Neural progenitor cell (in vitro differentiated cells): ENCODE measurements around the gene NHP2. TPM values are rescaled to one million over a fixed set of nuclear protein-coding genes. Genes with fewer than 3 reads are reported as not detected.

Experiments used
- DNase-seq: peaks from one replicate; pipeline ENCODE4 v3.0.0-alpha.2; 2016; ENCODE audit warnings: low spot score
- H2AFZ ChIP-seq: fragments of 200-600 bp; sonication (generic); replicated peaks from 2 replicates; pipeline ENCODE4 v1.6.1; 2016; ENCODE audit warnings: antibody characterized with exemption
- H3F3A ChIP-seq: fragments of 200-600 bp; sonication (generic); 2 replicates; pipeline ENCODE4 v1.6.1; 2016; ENCODE audit warnings: antibody characterized with exemption, low read depth
- H3K27ac ChIP-seq: fragments of 200-600 bp; sonication (generic); 2 replicates; pipeline ENCODE4 v1.5.1; 2016; ENCODE audit warnings: mild to moderate bottlenecking
- H3K27me3 ChIP-seq: fragments of 200-600 bp; sonication (generic); 2 replicates; pipeline ENCODE4 v1.6.1; 2016; ENCODE audit warnings: mild to moderate bottlenecking, moderate library complexity
- H3K36me3 ChIP-seq: fragments of 200-600 bp; sonication (generic); 2 replicates; pipeline ENCODE4 v1.5.1; 2016
- H3K4me1 ChIP-seq: fragments of 200-600 bp; sonication (generic); 2 replicates; pipeline ENCODE4 v1.6.1; 2016; ENCODE audit warnings: mixed run types
- H3K4me2 ChIP-seq: fragments of 200-600 bp; sonication (generic); 2 replicates; pipeline ENCODE4 v1.6.1; 2016
- H3K4me3 ChIP-seq: fragments of 200-600 bp; sonication (generic); 2 replicates; pipeline ENCODE4 v1.5.1; 2016
- H3K79me2 ChIP-seq: fragments of 200-600 bp; sonication (generic); 2 replicates; pipeline ENCODE4 v1.6.1; 2016; ENCODE audit warnings: low read depth
- H3K9ac ChIP-seq: fragments of 200-600 bp; sonication (generic); 2 replicates; pipeline ENCODE4 v1.6.1; 2016
- H3K9me3 ChIP-seq: fragments of 200-600 bp; sonication (generic); 2 replicates; pipeline ENCODE4 v1.5.1; 2016; ENCODE audit warnings: low read depth
- H4K20me1 ChIP-seq: fragments of 200-600 bp; sonication (generic); 2 replicates; pipeline ENCODE4 v1.6.1; 2016; ENCODE audit warnings: low read depth
- H3K27ac Mint-ChIP-seq: 3 replicates; pipeline ENCODE4 v1.8.0; 2021; ENCODE audit warnings: mixed read lengths
- H3K27me3 Mint-ChIP-seq: 2 replicates; pipeline ENCODE4 v1.8.0; 2022; ENCODE audit warnings: low read depth, mild to moderate bottlenecking, inconsistent platforms, moderate library complexity, mixed read lengths; ENCODE audit not compliant: insufficient read depth
- H3K36me3 Mint-ChIP-seq: 3 replicates; pipeline ENCODE4 v1.8.0; 2021; ENCODE audit warnings: mixed read lengths
- H3K4me1 Mint-ChIP-seq: 3 replicates; pipeline ENCODE4 v1.8.0; 2021; ENCODE audit warnings: mixed read lengths
- H3K4me3 Mint-ChIP-seq: 3 replicates; pipeline ENCODE4 v1.8.0; 2021; ENCODE audit warnings: mild to moderate bottlenecking, moderate library complexity, mixed read lengths
- H3K9me3 Mint-ChIP-seq: 3 replicates; pipeline ENCODE4 v1.8.0; 2020; ENCODE audit warnings: mixed read lengths
- CTCF ChIP-seq: fragments of 200-600 bp; sonication (generic); IDR thresholded peaks from 2 replicates; pipeline ENCODE4 v1.5.1; 2017; ENCODE audit warnings: antibody characterized with exemption, mild to moderate bottlenecking
- EZH2 ChIP-seq: fragments of 200-600 bp; sonication (generic); IDR thresholded peaks from 2 replicates; pipeline ENCODE4 v1.6.1; 2017; ENCODE audit warnings: antibody characterized with exemption, mild to moderate bottlenecking, moderate library complexity
- EZH2phosphoT487 ChIP-seq: fragments of 200-600 bp; sonication (generic); IDR thresholded peaks from 2 replicates; pipeline ENCODE4 v1.6.1; 2017; ENCODE audit warnings: antibody characterized with exemption
- total RNA-seq: library from RNA; depleted of rRNA; stranded (reverse); fragments of >200 nt; gene quantifications from 2 replicates; pipeline ENCODE4 v1.2.3, GENCODE V29; 2015; ENCODE audit warnings: low replicate concordance

NHP2 gene
- total RNA-seq: 357 and 380 TPM in 2 replicates

DNA sequence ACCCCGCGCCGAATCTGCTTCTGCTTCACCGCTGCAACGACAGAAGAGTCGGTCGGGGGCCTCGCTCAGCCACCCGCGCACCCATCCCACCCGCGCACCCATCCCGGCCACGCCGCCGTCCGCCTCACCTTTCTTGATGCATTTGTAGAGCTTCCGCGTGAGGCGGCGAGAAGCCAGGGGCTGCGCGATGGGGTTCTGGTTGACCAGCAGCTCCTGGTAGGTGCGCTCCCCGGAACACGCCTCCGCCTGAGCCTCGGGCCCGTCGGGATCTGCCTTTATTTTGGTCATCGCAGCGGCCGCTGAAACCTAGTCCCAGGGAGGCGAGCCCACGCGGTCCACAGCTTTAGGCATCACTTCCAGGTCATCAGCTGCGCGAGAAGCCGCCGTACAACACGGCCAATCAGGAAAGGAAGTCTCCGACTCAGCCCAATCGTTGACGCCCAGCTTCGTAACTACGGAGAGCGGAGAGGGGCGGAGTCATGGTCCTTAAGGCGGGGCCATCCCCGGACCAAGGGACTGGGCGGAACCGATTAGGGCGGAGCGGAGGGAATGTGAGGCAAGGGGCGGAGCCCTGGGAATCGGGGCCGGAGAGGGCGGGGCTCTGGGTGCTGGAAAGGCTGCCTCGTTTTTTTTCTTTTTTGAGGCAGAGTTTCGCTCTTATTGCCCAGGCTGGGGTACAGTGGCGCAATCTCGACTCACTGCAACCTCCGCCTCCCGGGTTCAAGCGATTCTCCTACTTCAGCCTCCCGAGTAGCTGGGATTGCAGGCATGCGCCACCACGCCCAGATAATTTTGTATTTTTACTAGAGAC lies at the start of gene NHP2:
TSS of gene NHP2 (minus strand) at position 356 of the 811 bp plus-strand sequence. CDS start at position 288, 68 bp downstream.
- peak within 1 kb of the TSS; percentile 96 for H3K4me3 Mint-ChIP-seq
- Histone ChIP-seq H3K9me3 (no peaks in the 10 kb centered on the region), H3K4me3 (peak within 1 kb of the TSS; percentile 83), H3K4me2 (peak within 1 kb of the TSS; percentile 87), H3K27ac (peak within 1 kb of the TSS; percentile 11), H3K36me3 (no peaks in the 10 kb centered on the region), H3K79me2 (peaks cover 20% of the 10 kb centered on the region), H3K9ac (peak within 1 kb of the TSS; percentile 75), H2AFZ (no peak within 1 kb of the TSS), H3K4me1 (peaks cover 4% of the 10 kb centered on the region), H4K20me1 (peaks cover 6% of the 10 kb centered on the region), H3F3A (peaks cover 14% of the 10 kb centered on the region), H3K27me3 (no peaks in the 10 kb centered on the region)
- H3K4me1 Mint-ChIP-seq: peaks cover 17% of the 10 kb centered on the region
- peak within 1 kb of the TSS; percentile 50 for H3K27ac Mint-ChIP-seq
- H3K36me3 Mint-ChIP-seq: peaks cover 13% of the 10 kb centered on the region
- no peaks in the 10 kb centered on the region for H3K9me3 Mint-ChIP-seq
- TF ChIP-seq EZH2phosphoT487 (no peak), CTCF (no peak), EZH2 (no peak)
- peaks cover 4% of the 10 kb centered on the region for H3K27me3 Mint-ChIP-seq
- DNase-seq: peak; percentile 99

- peaks cover 13% of the 10 kb centered on the region for H3K36me3 Mint-ChIP-seq
- no peak overlapping the region for H2AFZ ChIP-seq
- peaks cover 26% of the 10 kb centered on the region for H4K20me1 ChIP-seq
- peaks cover 11% of the 10 kb centered on the region for H3K36me3 ChIP-seq
- no peak overlapping the region for H3K27ac ChIP-seq
- peaks cover 9% of the 10 kb centered on the region for H3K27me3 ChIP-seq
- no peak for TF ChIP-seq EZH2
- no peak for TF ChIP-seq EZH2phosphoT487
- TF ChIP-seq CTCF: no peak
- no peak overlapping the region for H3K9ac ChIP-seq
- no peak overlapping the region for H3K4me3 ChIP-seq
- H3K4me2 ChIP-seq: no peak overlapping the region
- H3K9me3 Mint-ChIP-seq: peaks cover 2% of the 10 kb centered on the region
- H3K79me2 ChIP-seq: peaks cover 38% of the 10 kb centered on the region
- H3K4me1 Mint-ChIP-seq: peaks cover 28% of the 10 kb centered on the region
- peaks cover 26% of the 10 kb centered on the region for H3K27me3 Mint-ChIP-seq
- no peak for DNase-seq
- H3K4me1 ChIP-seq: peaks cover 16% of the 10 kb centered on the region
- no peak overlapping the region for H3K27ac Mint-ChIP-seq
- H3K9me3 ChIP-seq: no peaks in the 10 kb centered on the region
- H3K4me3 Mint-ChIP-seq: peak overlapping the region; percentile 80
- peaks cover 40% of the 10 kb centered on the region for H3F3A ChIP-seq
Measured at GRCh38 chr5:178202541-178202940, 48.9 kb upstream of the NHP2 start.

DNA sequence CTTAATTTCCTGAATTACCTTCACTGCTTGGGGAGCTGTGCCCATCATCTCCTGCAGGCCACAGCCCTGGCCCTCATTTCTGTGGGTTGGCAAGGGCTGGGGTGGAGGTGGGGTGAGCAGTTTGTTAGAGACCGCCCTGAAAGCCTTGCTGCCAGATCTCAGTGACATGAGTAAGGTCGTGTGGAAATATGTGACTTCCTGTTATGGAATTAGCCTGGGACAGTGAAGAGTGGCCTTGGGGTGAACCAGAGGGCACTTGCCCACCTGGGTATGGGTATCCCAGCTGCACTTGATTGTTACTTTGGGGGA lies 48.2 kb upstream of the NHP2 start:
- no peak overlapping the region for H2AFZ ChIP-seq
- peaks cover 36% of the 10 kb centered on the region for H3F3A ChIP-seq
- no peak overlapping the region for H3K27ac ChIP-seq
- H3K4me1 ChIP-seq: peaks cover 12% of the 10 kb centered on the region
- H3K9me3 Mint-ChIP-seq: peaks cover 2% of the 10 kb centered on the region
- peaks cover 26% of the 10 kb centered on the region for H3K27me3 Mint-ChIP-seq
- no peak overlapping the region for H3K4me2 ChIP-seq
- H3K27ac Mint-ChIP-seq: no peak overlapping the region
- TF ChIP-seq EZH2: no peak
- no peak for TF ChIP-seq CTCF
- no peak for TF ChIP-seq EZH2phosphoT487
- H3K36me3 ChIP-seq: peaks cover 6% of the 10 kb centered on the region
- peaks cover 13% of the 10 kb centered on the region for H3K36me3 Mint-ChIP-seq
- DNase-seq: no peak
- H3K79me2 ChIP-seq: peaks cover 31% of the 10 kb centered on the region
- no peak overlapping the region for H3K4me3 ChIP-seq
- peaks cover 19% of the 10 kb centered on the region for H4K20me1 ChIP-seq
- peaks cover 26% of the 10 kb centered on the region for H3K4me1 Mint-ChIP-seq
- H3K4me3 Mint-ChIP-seq: peak overlapping the region; percentile 7
- no peak overlapping the region for H3K9ac ChIP-seq
- no peaks in the 10 kb centered on the region for H3K9me3 ChIP-seq
- peaks cover 9% of the 10 kb centered on the region for H3K27me3 ChIP-seq
